Hippocampal formation (tissue), 2 donors: ENCODE results near the gene KIR2DL3.

ENCODE experiments used
- DNase-seq, 2 donors: peaks; one replicate each; lab custom pipeline; 2025; lab: John Stamatoyannopoulos, UW

KIR2DL3 gene

GRCh38 chr19:54795758-54796157, 57.4 kb downstream of the KIR2DL3 start:
- no peak for DNase-seq
